IMR-90 (cell line): ENCODE measurements around the gene TCF19. TPM values are rescaled to one million over a fixed set of nuclear protein-coding genes. Genes with fewer than 3 reads are reported as not detected.

Experiments
- ATAC-seq: fragments of 200-7000 bp; cut with Tn5 transposase; 2 replicates; pipeline ENCODE4 v1.9.1; 2020; ENCODE audit warnings: low read depth, mild to moderate bottlenecking, moderate library complexity
- BruUV-seq: library from RNA; stranded (reverse); fragments of 400-500 nt; replicated peaks from 2 replicates; lab custom pipeline; 2021; lab: Mats Ljungman, UMichigan
- CTCF ChIA-PET: fragments of 300-600 bp; formaldehyde crosslinking; extraction: SDS; loops from one replicate; lab custom pipeline; 2021; ENCODE audit warnings: antibody characterized with exemption; lab: Yijun Ruan, JAX
- POLR2A ChIA-PET: fragments of 300-600 bp; sonication (Branson Sonifier 250); formaldehyde crosslinking; loops from one replicate; lab custom pipeline; 2022; ENCODE audit warnings: antibody characterized with exemption; ENCODE audit not compliant: unreplicated experiment; lab: Charles Lee
- DNase-seq: peaks from one replicate; pipeline ENCODE4 v3.0.0; 2013
- H2AFZ ChIP-seq: replicated peaks from 2 replicates; pipeline ENCODE3; 2013; ENCODE audit warnings: low read length, mild to moderate bottlenecking; ENCODE audit not compliant: poor library complexity
- H2AK5ac ChIP-seq: 2 replicates; pipeline ENCODE4 v1.6.1; 2013; ENCODE audit warnings: low read depth, low read length, inconsistent platforms
- H2AK9ac ChIP-seq: replicated peaks from 2 replicates; pipeline ENCODE3; 2013; ENCODE audit warnings: mild to moderate bottlenecking, low read depth, low read length, moderate library complexity; ENCODE audit not compliant: poor library complexity
- H2BK120ac ChIP-seq: 2 replicates; pipeline ENCODE4 v1.6.1; 2013; ENCODE audit warnings: low read depth, low read length, inconsistent platforms
- H2BK15ac ChIP-seq: 3 replicates; pipeline ENCODE4 v1.6.1; 2013; ENCODE audit warnings: low read depth, low read length, inconsistent platforms
- H2BK20ac ChIP-seq: 2 replicates; pipeline ENCODE4 v1.6.1; 2013; ENCODE audit warnings: low read depth, mild to moderate bottlenecking, inconsistent platforms, low read length, moderate library complexity
- H2BK5ac ChIP-seq: 2 replicates; pipeline ENCODE4 v1.6.1; 2013; ENCODE audit warnings: mild to moderate bottlenecking, low read depth, low read length, inconsistent platforms; ENCODE audit not compliant: poor library complexity, severe bottlenecking
- H3K14ac ChIP-seq: replicated peaks from 2 replicates; pipeline ENCODE4 v1.6.1; 2013; ENCODE audit warnings: low read depth, low read length, inconsistent platforms
- H3K18ac ChIP-seq: 2 replicates; pipeline ENCODE4 v1.6.1; 2013; ENCODE audit warnings: low read depth, low read length, control low read depth
- H3K23ac ChIP-seq: 2 replicates; pipeline ENCODE4 v1.6.1; 2013; ENCODE audit warnings: low read depth, low read length, inconsistent platforms
- H3K27ac ChIP-seq: 2 replicates; pipeline ENCODE4 v1.5.1; 2013; ENCODE audit warnings: mild to moderate bottlenecking, control low read depth, low read length; ENCODE audit not compliant: insufficient read depth
- H3K27me3 ChIP-seq: 2 replicates; pipeline ENCODE4 v1.6.1; 2013; ENCODE audit warnings: low read length; ENCODE audit not compliant: control insufficient read depth, insufficient read depth
- H3K36me3 ChIP-seq: 2 replicates; pipeline ENCODE4 v1.6.1; 2013; ENCODE audit warnings: low read length, mixed read lengths; ENCODE audit not compliant: control insufficient read depth, insufficient read depth
- H3K4ac ChIP-seq: 2 replicates; pipeline ENCODE4 v1.6.1; 2013; ENCODE audit warnings: low read depth, low read length, inconsistent platforms
- H3K4me1 ChIP-seq: 2 replicates; pipeline ENCODE4 v1.6.1; 2013; ENCODE audit warnings: low read length, mixed read lengths; ENCODE audit not compliant: control insufficient read depth, insufficient read depth
- H3K4me2 ChIP-seq: 2 replicates; pipeline ENCODE4 v1.6.1; 2013; ENCODE audit warnings: low read depth, mild to moderate bottlenecking, control low read depth, low read length, moderate library complexity
- H3K4me3 ChIP-seq: 2 replicates; pipeline ENCODE4 v1.5.1; 2013; ENCODE audit warnings: low read depth, mild to moderate bottlenecking, control low read depth, low read length, moderate library complexity; ENCODE audit not compliant: insufficient read depth
- H3K56ac ChIP-seq: 2 replicates; pipeline ENCODE4 v1.6.1; 2013; ENCODE audit warnings: low read length, inconsistent platforms; ENCODE audit not compliant: insufficient read depth; ENCODE audit errors: extremely low read depth
- H3K79me1 ChIP-seq, 2 experiments: 2 replicates each; pipeline ENCODE4 v1.6.1; 2013; ENCODE audit warnings: low read length in 2 of 2, inconsistent platforms in 1 of 2, low read depth in 1 of 2
- H3K9ac ChIP-seq: 2 replicates; pipeline ENCODE4 v1.6.1; 2013; ENCODE audit warnings: low read depth, low read length, control low read depth
- H3K9me1 ChIP-seq: 2 replicates; pipeline ENCODE4 v1.6.1; 2013; ENCODE audit warnings: low read length, inconsistent platforms; ENCODE audit not compliant: insufficient read depth
- H3K9me3 ChIP-seq: 2 replicates; pipeline ENCODE4 v1.6.1; 2013; ENCODE audit warnings: low read length; ENCODE audit not compliant: control insufficient read depth, insufficient read depth
- H4K20me1 ChIP-seq: 2 replicates; pipeline ENCODE4 v1.6.1; 2013; ENCODE audit warnings: low read length, inconsistent platforms; ENCODE audit not compliant: insufficient read depth
- H4K5ac ChIP-seq: 2 replicates; pipeline ENCODE4 v1.6.1; 2013; ENCODE audit warnings: mild to moderate bottlenecking, low read depth, low read length, control low read depth
- H4K8ac ChIP-seq, 2 experiments: 2 replicates each; pipeline ENCODE4 v1.6.1; 2013; ENCODE audit warnings: low read depth in 2 of 2, low read length in 2 of 2, control low read depth in 1 of 2, inconsistent platforms in 1 of 2
- H4K91ac ChIP-seq: 2 replicates; pipeline ENCODE4 v1.6.1; 2013; ENCODE audit warnings: low read depth, low read length, inconsistent platforms; ENCODE audit not compliant: insufficient read depth
- BHLHE40 ChIP-seq: fragments of 150-350 bp; IDR thresholded peaks from 2 replicates; pipeline ENCODE4 v1.6.1; 2016; ENCODE audit warnings: mild to moderate bottlenecking, low read depth, low read length
- CEBPB ChIP-seq: IDR thresholded peaks from 2 replicates; pipeline ENCODE4 v1.6.1; 2012; ENCODE audit warnings: low read depth, low read length, improper control_type of control experiment
- CHD1 ChIP-seq: IDR thresholded peaks from 2 replicates; pipeline ENCODE4 v1.6.1; 2012; ENCODE audit warnings: low read depth, low read length, improper control_type of control experiment
- MAZ ChIP-seq: IDR thresholded peaks from 2 replicates; pipeline ENCODE4 v1.6.1; 2012; ENCODE audit warnings: low read depth, mild to moderate bottlenecking, low read length, improper control_type of control experiment, moderate library complexity, borderline replicate concordance
- POLR2A ChIP-seq: IDR thresholded peaks from 2 replicates; pipeline ENCODE4 v1.6.1; 2012; ENCODE audit warnings: mild to moderate bottlenecking, low read depth, low read length
- RAD21 ChIP-seq: IDR thresholded peaks from 2 replicates; pipeline ENCODE4 v1.6.1; 2012; ENCODE audit warnings: low read length, improper control_type of control experiment
- WGBS, 2 experiments: methylation state at CpG; one replicate each; pipeline versions ENCODE4 v1.1.5 to v1.1.7; 2013; ENCODE audit warnings: missing lambda C conversion rate in 2 of 2; ENCODE audit not compliant: insufficient read length in 1 of 2; ENCODE audit errors: extremely low coverage in 2 of 2; 5-methylcytosine and 5-hydroxymethylcytosine counted together
- dilution Hi-C: fragments of 300-500 bp; cut with HindIII; formaldehyde crosslinking; loops from one replicate; pipeline ENCODE4 v1.14.3; 2018; ENCODE audit warnings: low sequenced_read_pairs; ENCODE audit not compliant: unreplicated experiment
- in situ Hi-C: fragments of 300-500 bp; cut with MboI; formaldehyde crosslinking; loops from 3 replicates; pipeline ENCODE4 v1.14.3; 2019; ENCODE audit warnings: low sequenced_read_pairs, inconsistent platforms, mixed read lengths
- intact Hi-C: fragments of 100-400 bp; cut with micrococcal nuclease; formaldehyde crosslinking; loops from 2 replicates; pipeline ENCODE4 v1.10.0; 2022
- polyA plus RNA-seq, 3 experiments: library from polyadenylated mRNA; depleted of rRNA; stranded (reverse); fragments of >200 nt; gene quantifications; 2 replicates each; pipeline ENCODE4 v1.2.3, GENCODE V29; 2012; ENCODE audit warnings: low replicate concordance in 1 of 3
- total RNA-seq: library from RNA; depleted of rRNA; stranded (reverse); fragments of >200 nt; gene quantifications from 2 replicates; pipeline ENCODE4 v1.2.3, GENCODE V29; 2012

TCF19 gene
- total and polyA plus RNA-seq, 2 of the 4 experiments (the other 2 are of a cell fraction) = 13.1 to 14.2 TPM

DNA sequence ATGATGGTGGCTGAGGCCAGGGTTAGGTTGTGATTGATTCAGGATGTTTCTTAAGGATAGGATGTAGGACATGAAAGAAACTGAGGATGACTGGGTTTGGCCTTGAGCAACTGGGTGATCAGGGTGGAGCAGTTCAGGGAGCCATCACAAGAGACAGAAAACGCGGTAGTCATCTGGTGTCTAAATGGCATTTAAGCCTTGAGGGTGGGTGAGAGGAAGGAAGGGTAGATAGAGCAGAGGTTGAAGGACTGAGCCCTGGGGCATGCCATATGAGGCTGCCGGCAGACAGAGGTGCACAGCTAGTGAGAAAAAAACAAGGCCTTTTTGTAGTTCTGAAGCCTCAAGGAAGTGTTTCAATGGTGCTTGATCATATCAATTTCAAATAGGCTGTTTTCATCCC, 10.2 kb downstream of the TCF19 start:
- Histone ChIP-seq H4K5ac (no peak overlapping the region), H4K91ac (no peak overlapping the region), H3K4ac (no peak overlapping the region), H3K9ac (no peak overlapping the region), H2BK15ac (no peak overlapping the region), H2AFZ (peak overlapping the region; percentile 11), H3K14ac (no peak overlapping the region), H3K56ac (no peak overlapping the region), H2BK20ac (no peak overlapping the region), H2BK120ac (no peak overlapping the region), H2BK5ac (no peak overlapping the region), H4K8ac (no peak overlapping the region), H4K20me1 (no peaks in the 10 kb centered on the region), H3K18ac (no peak overlapping the region), H3K79me1 (no peaks in the 10 kb centered on the region; a peak in 1 of 4 replicates), H3K9me1 (peaks cover 4% of the 10 kb centered on the region; the same call in 1 of the 2 replicates), H3K4me2 (no peak overlapping the region), H2AK9ac (peak overlapping the region; percentile 16), H3K36me3 (no peaks in the 10 kb centered on the region; the same call in 1 of the 2 replicates), H3K4me1 (0 out of 2 replicates have a peak, but pooled peaks cover 2% of the 10 kb centered on the region), H3K4me3 (no peak overlapping the region), H2AK5ac (no peak overlapping the region), H3K9me3 (no peaks in the 10 kb centered on the region), H3K23ac (no peak overlapping the region), H3K27ac (no peak overlapping the region), H3K27me3 (no peaks in the 10 kb centered on the region)
- no peak for DNase-seq
- in situ Hi-C loops (no loop called here), intact Hi-C loops (no loop called here), dilution Hi-C loops (no loop called here)
- ChIA-PET CTCF (no interaction called here), POLR2A (no interaction called here)
- ATAC-seq = no peak
- WGBS, 2 experiments = 79% methylated on average over 3 of the region's 3 CpGs; no CpG with 5 or more reads in 1 of the 2 experiments
- no TSS peak for BruUV-seq
- TF ChIP-seq MAZ = no peak
- TF ChIP-seq CHD1 = no peak
- TF ChIP-seq BHLHE40 = no peak
- TF ChIP-seq CEBPB = no peak
- TF ChIP-seq RAD21 = no peak
- no peak for TF ChIP-seq POLR2A
